Measurements from ENCODE around the gene MED13L.

- no peak for TF ChIP-seq TAF1 (IDR thresholded peaks at IDR 0.05; ENCODE audit: borderline replicate concordance, insufficient read depth, low read length)
- TF ChIP-seq REST (IDR thresholded peaks at IDR 0.05; ENCODE audit: insufficient read depth in 1 of 2, low read depth in 2 of 2, low read length in 2 of 2), result no peak
- no peak for TF ChIP-seq SIN3A (IDR thresholded peaks at IDR 0.05; ENCODE audit: borderline replicate concordance, insufficient read depth, low read length)
- TF ChIP-seq POLR2AphosphoS5 (IDR thresholded peaks at IDR 0.05; ENCODE audit: low read depth, low read length), result no peak
- no peak for TF ChIP-seq FOXP2 (optimal IDR thresholded peaks at IDR 0.05; ENCODE audit: borderline replicate concordance, extremely low read depth, extremely low read length, insufficient read depth)
Measured at GRCh38 chr12:116321913-116322312, 44.4 kb upstream of the MED13L start.

All from PFSK-1 (cell line).